ENCODE measurements around the gene PIP5KL1.

The PIP5KL1 gene

GRCh38 chr9:127934248-127934647, 3.7 kb upstream of the PIP5KL1 start:
- no peak for DNase-seq (ENCODE audit: low read depth in 2 of 2)
- no peak overlapping the region for H3K4me3 ChIP-seq (replicated peaks in 1 of 2; ENCODE audit: low read depth in 2 of 2, low read length in 2 of 2)
- TF ChIP-seq, protein P1, sequence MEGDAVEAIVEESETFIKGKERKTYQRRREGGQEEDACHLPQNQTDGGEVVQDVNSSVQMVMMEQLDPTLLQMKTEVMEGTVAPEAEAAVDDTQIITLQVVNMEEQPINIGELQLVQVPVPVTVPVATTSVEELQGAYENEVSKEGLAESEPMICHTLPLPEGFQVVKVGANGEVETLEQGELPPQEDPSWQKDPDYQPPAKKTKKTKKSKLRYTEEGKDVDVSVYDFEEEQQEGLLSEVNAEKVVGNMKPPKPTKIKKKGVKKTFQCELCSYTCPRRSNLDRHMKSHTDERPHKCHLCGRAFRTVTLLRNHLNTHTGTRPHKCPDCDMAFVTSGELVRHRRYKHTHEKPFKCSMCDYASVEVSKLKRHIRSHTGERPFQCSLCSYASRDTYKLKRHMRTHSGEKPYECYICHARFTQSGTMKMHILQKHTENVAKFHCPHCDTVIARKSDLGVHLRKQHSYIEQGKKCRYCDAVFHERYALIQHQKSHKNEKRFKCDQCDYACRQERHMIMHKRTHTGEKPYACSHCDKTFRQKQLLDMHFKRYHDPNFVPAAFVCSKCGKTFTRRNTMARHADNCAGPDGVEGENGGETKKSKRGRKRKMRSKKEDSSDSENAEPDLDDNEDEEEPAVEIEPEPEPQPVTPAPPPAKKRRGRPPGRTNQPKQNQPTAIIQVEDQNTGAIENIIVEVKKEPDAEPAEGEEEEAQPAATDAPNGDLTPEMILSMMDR (IDR thresholded peaks at IDR 0.05; ENCODE audit: low read depth, low read length): no peak

- TF ChIP-seq, protein P1 (IDR thresholded peaks at IDR 0.05; ENCODE audit: low read depth, low read length): no peak
These were observed 710 bp upstream of the PIP5KL1 start for GRCh38 chr9:127931092-127931881.

GRCh38 chr9:127929625-127929979, 975 bp downstream of the PIP5KL1 start:
- DNase-seq (ENCODE audit: low read depth in 2 of 2): no peak
- H3K4me3 ChIP-seq (replicated peaks in 1 of 2; ENCODE audit: low read depth in 2 of 2, low read length in 2 of 2): no peak overlapping the region
- TF ChIP-seq, protein P1 (IDR thresholded peaks at IDR 0.05; ENCODE audit: low read depth, low read length): no peak

More at GRCh38 chr9:127931092-127931881, 710 bp upstream of the PIP5KL1 start:
- peak; percentile 70 to 87 for DNase-seq (ENCODE audit: low read depth in 2 of 2)
- peak overlapping the region; percentile 51 to 57 for H3K4me3 ChIP-seq (replicated peaks in 1 of 2; ENCODE audit: low read depth in 2 of 2, low read length in 2 of 2)

DNA sequence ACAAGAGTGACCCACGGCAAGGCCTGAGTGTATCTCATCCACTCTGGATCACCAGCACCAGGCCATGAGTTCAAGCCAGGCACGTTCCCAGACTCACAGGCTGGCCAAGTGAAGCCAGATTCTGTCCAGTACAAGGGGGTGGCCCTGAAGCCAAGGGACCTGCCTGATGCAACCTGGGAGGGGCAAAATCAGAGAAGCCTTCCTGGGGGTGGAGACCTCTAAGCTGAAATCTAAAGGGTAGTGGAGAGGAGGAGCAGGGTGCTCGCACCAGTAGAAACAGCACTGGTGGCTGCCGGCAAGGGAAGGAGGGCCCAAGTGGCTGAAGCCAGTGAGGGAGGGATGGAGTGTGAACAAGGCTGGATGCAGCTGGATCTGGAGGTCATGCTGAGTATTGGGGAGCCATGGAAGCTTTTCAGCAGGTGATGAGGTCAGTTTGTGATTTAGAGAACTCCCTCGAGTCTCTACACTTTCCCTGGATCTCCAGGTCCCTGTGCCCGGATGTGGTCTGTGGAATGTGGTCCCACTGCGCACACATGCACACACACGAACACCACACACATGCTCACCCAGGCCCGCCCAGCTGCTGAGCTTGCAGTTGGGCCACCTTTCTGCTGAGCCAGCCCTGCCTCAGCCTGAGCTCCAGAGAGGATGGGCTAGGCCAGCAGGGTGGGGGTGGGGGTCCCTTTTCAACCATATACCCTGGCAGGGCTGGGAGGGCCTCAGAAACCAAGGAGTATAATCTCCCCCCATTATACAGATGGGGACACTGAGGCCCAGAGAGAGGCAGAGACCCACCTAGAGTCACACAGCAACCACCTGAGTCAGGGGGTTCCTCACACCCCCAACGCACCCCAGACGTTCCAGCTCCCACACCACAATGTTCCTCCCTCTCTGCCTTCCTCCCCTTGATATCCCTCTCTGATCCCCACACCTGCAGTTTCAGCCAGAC, 1.6 kb downstream of the PIP5KL1 start:
- TF ChIP-seq, protein P1 (IDR thresholded peaks at IDR 0.05; ENCODE audit: low read depth, low read length): no peak
- DNase-seq (ENCODE audit: low read depth in 2 of 2): no peak
- no peak overlapping the region for H3K4me3 ChIP-seq (replicated peaks in 1 of 2; ENCODE audit: low read depth in 2 of 2, low read length in 2 of 2)

DNA sequence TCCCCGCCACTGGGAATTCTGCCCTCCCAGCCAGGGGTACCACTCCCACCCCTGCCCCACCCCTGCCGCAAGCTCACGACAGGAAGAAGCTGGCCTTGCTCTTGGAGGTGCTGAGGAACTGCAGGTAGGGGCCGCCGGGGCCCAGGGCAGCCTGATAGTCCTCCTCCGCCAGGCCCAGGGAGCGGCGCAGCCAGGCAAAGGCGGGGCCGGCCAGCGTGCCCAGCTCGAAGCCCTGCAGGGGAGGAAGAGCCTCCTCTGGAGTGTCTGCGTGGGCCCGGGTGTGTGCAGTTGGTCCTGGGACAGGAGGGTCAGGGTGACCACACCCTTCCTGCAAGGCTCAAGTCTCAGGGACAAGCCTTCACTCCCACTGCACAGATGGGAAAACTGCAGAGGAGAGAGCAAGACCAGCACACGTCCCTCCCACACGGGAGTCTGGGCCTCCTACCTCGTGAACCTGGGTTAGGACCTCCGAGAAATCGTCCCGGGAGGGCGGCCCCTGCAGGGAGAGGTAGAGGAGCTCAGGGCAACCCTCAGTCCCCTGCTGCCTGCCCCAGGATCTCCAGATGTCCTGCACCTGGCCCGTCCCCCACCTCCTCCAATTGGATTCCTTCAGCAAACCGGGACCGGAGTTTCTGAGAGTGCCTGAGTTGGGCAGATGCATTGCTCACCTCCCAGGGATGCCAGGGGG, 2.4 kb downstream of the PIP5KL1 start:
- no peak overlapping the region for H3K4me3 ChIP-seq (replicated peaks in 1 of 2; ENCODE audit: low read depth in 2 of 2, low read length in 2 of 2)
- DNase-seq (ENCODE audit: low read depth in 2 of 2): no peak
- TF ChIP-seq, protein P1 (IDR thresholded peaks at IDR 0.05; ENCODE audit: low read depth, low read length): no peak

DNA sequence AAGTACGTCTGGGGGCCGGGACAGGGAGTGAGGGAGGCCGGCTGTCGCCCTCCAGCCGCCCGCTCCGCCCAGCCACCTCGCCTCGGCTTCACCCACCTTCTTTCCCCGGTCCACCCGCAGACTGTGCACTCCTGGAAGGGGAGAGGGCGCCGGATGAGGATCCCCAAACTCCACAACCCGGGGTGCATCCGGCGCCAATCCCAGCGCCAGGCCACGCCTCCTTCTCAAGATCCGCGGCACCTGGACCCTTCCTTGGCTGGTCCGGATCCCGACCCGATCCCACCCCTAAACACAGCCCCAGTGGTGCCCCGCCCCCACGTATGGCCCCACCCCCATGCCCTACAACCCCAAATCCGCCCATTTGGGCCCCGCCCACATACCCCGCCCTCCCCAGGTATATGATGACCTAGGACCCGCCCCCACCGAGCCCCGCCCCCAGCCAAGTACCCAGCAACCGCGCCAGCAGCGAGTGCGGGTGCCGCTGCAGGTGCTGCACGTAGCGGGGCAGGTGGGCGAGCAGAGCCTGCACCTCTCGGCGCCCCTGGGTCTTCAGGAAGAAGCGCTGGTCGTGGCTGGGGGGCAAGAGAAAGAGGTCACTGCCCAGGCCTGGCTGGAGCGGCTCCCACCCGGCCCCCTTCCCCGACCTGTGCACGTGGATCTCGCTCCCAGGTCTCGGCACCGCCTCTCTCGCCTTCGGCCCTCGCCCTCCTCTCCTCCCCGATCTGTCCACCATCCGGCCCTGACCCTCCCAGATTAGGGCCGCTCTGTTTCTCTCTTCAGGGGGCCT, 3.2 kb downstream of the PIP5KL1 start:
- peak overlapping the region; percentile 21 to 29 for H3K4me3 ChIP-seq (replicated peaks in 1 of 2; ENCODE audit: low read depth in 2 of 2, low read length in 2 of 2)
- DNase-seq (ENCODE audit: low read depth in 2 of 2): no peak
- TF ChIP-seq, protein P1 (IDR thresholded peaks at IDR 0.05; ENCODE audit: low read depth, low read length): no peak
